ENCODE results near the gene GRIA2. TPM values are rescaled to one million over a fixed set of nuclear protein-coding genes. Genes with fewer than 3 reads are reported as not detected.
"Not testable (repeated sequence)": the region's sequence is repeated elsewhere in the genome, so short reads cannot be mapped to it uniquely, and the experiment has no call there.

The GRIA2 gene
- 0.07 TPM in 1 of 2 replicates, not detected in the other for total RNA-seq

DNA sequence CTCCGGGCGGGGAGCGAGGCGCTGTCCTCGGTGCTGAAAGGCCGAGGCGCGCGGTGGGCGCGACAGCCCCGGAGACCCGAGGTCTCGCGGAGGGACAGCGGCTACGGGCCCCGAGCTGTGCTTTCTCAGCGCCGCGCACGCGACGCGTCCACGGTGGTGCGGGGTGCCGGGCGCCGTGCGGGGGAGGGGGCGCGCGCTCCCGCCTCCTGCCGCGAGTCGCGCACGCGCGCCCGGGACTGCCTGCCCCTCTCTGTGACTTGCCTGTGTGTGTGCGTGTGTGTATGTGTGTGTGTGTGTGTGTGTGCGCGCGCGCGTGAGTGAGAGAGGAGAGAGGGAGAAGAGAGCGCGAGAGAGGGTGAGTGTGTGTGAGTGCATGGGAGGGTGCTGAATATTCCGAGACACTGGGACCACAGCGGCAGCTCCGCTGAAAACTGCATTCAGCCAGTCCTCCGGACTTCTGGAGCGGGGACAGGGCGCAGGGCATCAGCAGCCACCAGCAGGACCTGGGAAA, at the start of gene GRIA2:
Gene GRIA2 (plus strand): TSS at position 358 of the 511 bp plus-strand sequence. CDS start 315 bp downstream, outside the sequence.
- peak; percentile 2 for DNase-seq (ENCODE audit: low read depth, low spot score)

GRCh38 chr4:157172011-157172410, 48.5 kb upstream of the GRIA2 start:
- no peak for DNase-seq (ENCODE audit: low read depth, low spot score)

GRCh38 chr4:157180268-157180667, 40.3 kb upstream of the GRIA2 start:
- DNase-seq (ENCODE audit: low read depth, low spot score), result not testable (repeated sequence)

DNA sequence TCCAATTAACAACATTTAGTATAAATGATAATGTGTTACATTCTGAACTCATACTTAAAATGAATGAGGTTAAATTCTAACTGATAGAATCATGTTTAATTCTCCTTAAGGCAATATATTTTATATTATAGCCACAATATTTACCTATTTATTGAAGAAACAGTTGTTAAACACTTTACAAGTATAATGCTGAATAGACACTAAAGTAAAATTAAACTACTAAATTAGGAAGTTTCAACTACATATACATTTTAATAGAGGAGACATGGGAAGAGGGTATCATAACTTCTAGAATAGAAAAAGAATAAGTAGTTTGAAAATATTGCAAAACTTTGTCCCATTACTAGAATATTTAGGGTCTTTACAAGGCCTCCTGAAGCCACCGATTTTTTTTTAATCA, 36.2 kb upstream of the GRIA2 start:
- no peak for DNase-seq (ENCODE audit: low read depth, low spot score)

DNA sequence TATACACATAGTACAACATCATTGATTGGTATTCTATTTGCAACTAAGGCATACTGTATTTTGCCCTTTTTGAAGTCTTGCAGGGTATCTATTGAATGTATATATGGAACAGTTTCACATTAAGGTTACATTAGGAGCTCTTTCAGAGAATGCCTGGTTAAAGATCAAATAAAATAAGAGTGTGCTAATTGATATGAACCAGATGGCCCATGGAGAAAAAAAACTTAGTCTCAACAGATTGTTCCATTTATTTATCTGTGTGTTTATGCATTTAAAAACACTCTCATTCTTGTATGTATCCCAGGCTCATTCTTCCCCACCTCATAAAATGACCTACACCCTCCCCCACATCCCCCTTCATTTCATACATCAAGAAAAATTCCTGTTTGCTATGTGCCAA, 35.2 kb upstream of the GRIA2 start:
- no peak for DNase-seq (ENCODE audit: low read depth, low spot score)

DNA sequence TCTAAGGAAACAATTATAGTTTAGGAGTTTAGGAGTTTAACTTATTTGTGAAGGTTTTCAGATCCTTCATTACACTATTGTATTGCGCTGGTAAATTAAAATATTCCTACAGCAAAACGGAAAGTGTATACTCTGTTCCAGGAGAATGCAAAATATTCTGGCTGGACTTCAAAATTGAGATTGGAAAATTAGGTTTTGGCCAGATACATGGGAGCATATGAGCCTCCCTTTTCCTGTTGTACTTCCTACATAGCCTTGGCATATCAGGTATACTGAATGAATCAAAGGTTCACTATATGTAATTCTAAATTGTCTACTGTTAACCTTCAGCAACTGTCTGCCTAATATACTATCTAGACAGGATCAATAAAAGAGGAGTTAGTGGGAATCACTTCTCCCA, 25.2 kb upstream of the GRIA2 start:
- DNase-seq (ENCODE audit: low read depth, low spot score), result no peak

DNA sequence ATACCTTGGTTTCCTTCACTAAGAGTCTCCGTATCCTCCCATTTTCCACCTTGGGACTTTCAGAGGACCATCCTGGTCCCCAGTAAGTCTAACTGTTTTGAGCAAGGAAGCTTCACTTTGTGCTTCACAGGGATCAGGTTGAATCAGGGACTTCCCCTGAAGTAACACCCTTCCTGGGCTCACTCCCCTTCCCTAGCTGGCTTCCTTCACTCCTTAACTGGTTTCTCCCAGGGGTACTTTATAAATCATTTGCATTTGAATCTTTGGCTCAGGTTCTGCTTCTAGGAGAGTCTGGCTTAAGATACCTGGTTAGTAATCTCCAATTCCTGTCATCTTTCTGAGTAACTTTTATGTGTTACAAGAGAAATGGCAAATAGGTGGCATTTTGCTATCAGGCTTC, 24.5 kb upstream of the GRIA2 start:
- no peak for DNase-seq (ENCODE audit: low read depth, low spot score)

GRCh38 chr4:157204634-157205244, 15.8 kb upstream of the GRIA2 start:
- DNase-seq (ENCODE audit: low read depth, low spot score), result no peak

DNA sequence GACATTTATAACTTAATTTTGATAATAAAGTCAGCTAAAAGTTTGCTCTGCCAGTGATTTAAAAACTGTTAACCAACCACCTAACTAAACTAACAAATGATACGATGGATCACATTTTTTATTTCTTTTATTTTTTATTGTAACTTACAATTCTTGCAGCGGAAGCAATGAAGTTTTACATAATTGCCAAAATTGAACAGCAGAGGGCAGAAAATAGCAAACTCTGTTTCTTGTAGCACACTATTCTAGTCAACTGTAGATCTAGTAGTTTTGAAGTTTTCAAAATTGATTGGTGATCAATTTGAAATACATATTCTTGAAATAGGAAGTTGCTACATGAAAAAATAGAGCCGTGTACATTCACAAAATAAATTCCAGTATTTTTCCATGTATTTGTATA, 2.8 kb upstream of the GRIA2 start:
- DNase-seq (ENCODE audit: low read depth, low spot score), result no peak

- DNase-seq (ENCODE audit: low read depth, low spot score), result no peak
Observed at GRCh38 chr4:157219711-157220370, 687 bp upstream of the GRIA2 start.

DNA sequence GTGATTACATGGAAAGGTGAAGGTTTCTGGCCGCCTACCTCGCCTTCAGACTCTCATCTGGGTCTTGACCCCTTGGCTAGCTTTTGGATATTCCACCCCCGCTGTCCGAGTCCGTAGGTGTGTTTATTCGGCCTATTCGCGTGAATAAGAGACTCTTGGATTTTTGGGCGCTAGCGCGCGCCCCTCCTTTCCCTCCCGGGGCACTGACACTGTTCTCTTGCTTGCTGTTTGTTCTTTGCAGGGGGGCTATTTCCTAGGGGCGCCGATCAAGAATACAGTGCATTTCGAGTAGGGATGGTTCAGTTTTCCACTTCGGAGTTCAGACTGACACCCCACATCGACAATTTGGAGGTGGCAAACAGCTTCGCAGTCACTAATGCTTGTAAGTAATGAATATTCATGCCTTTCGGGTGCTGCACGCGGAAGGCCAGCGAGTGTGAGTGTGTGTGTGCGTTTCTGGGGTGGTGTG, 932 bp downstream of the GRIA2 start:
- DNase-seq (ENCODE audit: low read depth, low spot score), result no peak

- DNase-seq (ENCODE audit: low read depth, low spot score), result no peak
Observed at GRCh38 chr4:157221895-157222770, 1.6 kb downstream of the GRIA2 start.

DNA sequence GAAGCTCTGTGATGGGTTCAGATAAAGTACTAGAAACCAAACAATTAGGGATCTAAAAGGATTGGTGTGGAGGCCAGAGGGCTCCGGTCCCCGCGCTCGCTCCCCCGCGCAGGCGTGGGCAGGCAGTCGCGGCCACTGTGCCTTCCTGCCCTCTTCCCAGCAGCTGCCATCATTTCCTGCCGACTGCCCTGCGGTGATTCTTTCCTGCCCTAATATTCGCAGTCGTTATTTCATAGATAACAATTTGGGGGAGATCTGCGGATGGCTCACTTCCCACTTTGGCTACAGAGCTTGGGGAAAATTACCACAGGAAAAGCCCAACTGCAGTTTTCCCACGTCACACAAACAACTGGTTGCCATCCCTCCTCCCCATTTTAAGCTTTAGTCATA, 2.2 kb downstream of the GRIA2 start:
- no peak for DNase-seq (ENCODE audit: low read depth, low spot score)

DNA sequence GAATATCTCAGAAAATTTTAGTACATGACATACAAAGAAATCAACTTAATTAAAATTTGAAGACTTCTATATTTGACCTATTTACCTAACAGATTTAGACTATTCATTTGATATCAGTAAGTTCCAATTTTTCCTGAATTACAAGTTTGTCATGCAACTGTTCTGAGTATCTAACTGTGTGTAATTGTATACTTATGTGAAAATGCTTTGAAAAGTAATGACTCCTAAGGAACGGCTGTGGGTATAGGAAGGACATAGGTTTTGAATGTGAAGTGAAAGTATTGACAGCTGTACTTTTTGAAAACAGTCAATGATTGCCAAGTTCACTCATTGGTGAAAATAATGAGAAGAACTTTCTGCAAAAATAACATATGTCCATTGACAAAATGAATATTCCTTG, 2.9 kb downstream of the GRIA2 start:
- DNase-seq (ENCODE audit: low read depth, low spot score), result no peak

GRCh38 chr4:157225096-157225495, 4.6 kb downstream of the GRIA2 start:
- DNase-seq (ENCODE audit: low read depth, low spot score), result no peak

GRCh38 chr4:157226035-157226434, 5.5 kb downstream of the GRIA2 start:
- DNase-seq (ENCODE audit: low read depth, low spot score), result no peak

GRCh38 chr4:157226601-157227000, 6.1 kb downstream of the GRIA2 start:
- no peak for DNase-seq (ENCODE audit: low read depth, low spot score)

- DNase-seq (ENCODE audit: low read depth, low spot score), result no peak
Observed at GRCh38 chr4:157231525-157231924, 11.0 kb downstream of the GRIA2 start.

DNA sequence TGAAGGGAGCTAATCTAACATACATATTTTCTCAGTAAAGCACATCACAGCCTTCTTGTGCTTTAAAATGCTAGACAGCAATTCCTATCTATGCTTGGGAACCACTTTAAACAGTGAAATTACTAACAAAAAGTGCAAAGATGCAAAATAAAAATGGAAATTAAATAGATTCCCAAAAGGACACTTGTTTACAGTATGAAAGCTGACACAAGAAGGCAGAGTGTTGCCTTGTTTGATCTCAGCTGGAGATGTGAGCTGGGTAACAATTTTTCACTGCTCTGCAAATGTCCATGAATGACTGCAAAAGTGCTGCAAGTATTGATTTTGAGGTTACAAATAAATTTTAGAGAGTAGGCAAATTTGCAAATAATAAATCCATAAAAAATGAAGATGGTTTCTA, 22.3 kb downstream of the GRIA2 start:
- DNase-seq (ENCODE audit: low read depth, low spot score), result no peak

DNA sequence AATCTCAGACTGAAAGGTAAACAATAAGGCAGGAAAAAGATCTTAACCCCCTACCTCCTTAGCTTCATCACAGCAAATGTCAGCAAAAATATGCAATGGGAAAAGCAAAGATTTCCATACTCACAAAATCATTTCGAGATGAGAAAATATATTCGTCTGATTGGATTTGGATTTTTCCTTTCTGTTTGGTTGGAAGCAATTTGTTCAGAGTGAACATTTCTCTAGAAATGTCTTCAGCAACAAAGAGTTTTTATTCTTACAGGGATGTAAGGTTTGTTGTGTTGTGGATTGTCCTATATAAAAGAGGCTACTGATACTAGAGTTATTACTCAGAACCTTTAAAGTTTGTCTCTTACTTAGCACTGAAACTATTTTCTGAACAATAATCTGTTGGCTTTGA, 23.8 kb downstream of the GRIA2 start:
- DNase-seq (ENCODE audit: low read depth, low spot score), result no peak

GRCh38 chr4:157245351-157245750, 24.8 kb downstream of the GRIA2 start:
- DNase-seq (ENCODE audit: low read depth, low spot score), result no peak

- DNase-seq (ENCODE audit: low read depth, low spot score), result no peak
Observed at GRCh38 chr4:157246964-157247363, 26.4 kb downstream of the GRIA2 start.

All from pulmonary artery endothelial cell (primary cell).